Measurements from ENCODE around the gene SKIC2.
"Not testable (repeated sequence)": the region's sequence is repeated elsewhere in the genome, so short reads cannot be mapped to it uniquely, and the experiment has no call there.

Gene SKIC2

GRCh38 chr6:32005538-32005880, 46.5 kb downstream of the SKIC2 start:
- not testable (repeated sequence) for DNase-seq

- not testable (repeated sequence) for DNase-seq
Measured at GRCh38 chr6:32005991-32006529, 47.1 kb downstream of the SKIC2 start.

GRCh38 chr6:32007086-32007485, 48.1 kb downstream of the SKIC2 start:
- not testable (repeated sequence) for DNase-seq

- not testable (repeated sequence) for DNase-seq
Measured at GRCh38 chr6:32008037-32008436, 49.1 kb downstream of the SKIC2 start.

- not testable (repeated sequence) for DNase-seq
Measured at GRCh38 chr6:32008616-32009015, 49.6 kb downstream of the SKIC2 start.

- DNase-seq, result not testable (repeated sequence)
Measured at GRCh38 chr6:32009537-32009936, 50.6 kb downstream of the SKIC2 start.

- not testable (repeated sequence) for DNase-seq
Measured at GRCh38 chr6:32010856-32011530, 52.0 kb downstream of the SKIC2 start.

- DNase-seq, result not testable (repeated sequence)
Measured at GRCh38 chr6:32012941-32013617, 54.1 kb downstream of the SKIC2 start.

- not testable (repeated sequence) for DNase-seq
Measured at GRCh38 chr6:32013738-32014137, 54.8 kb downstream of the SKIC2 start.

GRCh38 chr6:32014547-32014946, 55.6 kb downstream of the SKIC2 start, which contains the start of gene C4B:
Gene C4B (plus strand): TSS chr6:32014795. CDS start chr6:32014846, 51 bp downstream.
- DNase-seq, result not testable (repeated sequence)

Data from activated CD4-positive, alpha-beta T cell treated with anti-CD3 and anti-CD28 coated beads, Interleukin-2, amount 50 U/mL, for 48 hours (primary cell).